ACC112 (cell line): Measurements from ENCODE around the gene MAP3K13.

Experiments
- H2AFZ ChIP-seq: fragments of 200-600 bp; sonication (generic); one replicate; pipeline ENCODE4 v1.6.0; 2017; ENCODE audit warnings: antibody characterized with exemption, low read length; ENCODE audit not compliant: unreplicated experiment
- H3K27ac ChIP-seq: fragments of 200-600 bp; sonication (generic); 2 replicates; pipeline ENCODE4 v1.5.1; 2014; ENCODE audit warnings: low read depth, mild to moderate bottlenecking, antibody characterized with exemption, low read length, moderate library complexity
- H3K27me3 ChIP-seq: fragments of 200-600 bp; sonication (generic); 2 replicates; pipeline ENCODE4 v1.6.1; 2014; ENCODE audit warnings: mild to moderate bottlenecking, antibody characterized with exemption, low read length, moderate library complexity, mixed read lengths; ENCODE audit not compliant: insufficient read depth
- H3K36me3 ChIP-seq: fragments of 200-600 bp; sonication (generic); 2 replicates; pipeline ENCODE4 v1.6.1; 2016; ENCODE audit warnings: mild to moderate bottlenecking, antibody characterized with exemption, low read length, moderate library complexity, mixed read lengths; ENCODE audit not compliant: insufficient read depth
- H3K4me1 ChIP-seq: fragments of 200-600 bp; sonication (generic); one replicate; pipeline ENCODE4 v1.6.1; 2016; ENCODE audit warnings: low read length, mixed read lengths; ENCODE audit not compliant: insufficient read depth, unreplicated experiment, control insufficient read depth
- H3K4me3 ChIP-seq: fragments of 200-600 bp; sonication (generic); 2 replicates; pipeline ENCODE4 v1.5.1; 2014; ENCODE audit warnings: mild to moderate bottlenecking, low read depth, low read length
- H3K79me2 ChIP-seq: fragments of 200-600 bp; sonication (generic); one replicate; pipeline ENCODE4 v1.6.0; 2016; ENCODE audit warnings: low read length; ENCODE audit not compliant: control insufficient read depth, unreplicated experiment, insufficient read depth

MAP3K13 gene

DNA sequence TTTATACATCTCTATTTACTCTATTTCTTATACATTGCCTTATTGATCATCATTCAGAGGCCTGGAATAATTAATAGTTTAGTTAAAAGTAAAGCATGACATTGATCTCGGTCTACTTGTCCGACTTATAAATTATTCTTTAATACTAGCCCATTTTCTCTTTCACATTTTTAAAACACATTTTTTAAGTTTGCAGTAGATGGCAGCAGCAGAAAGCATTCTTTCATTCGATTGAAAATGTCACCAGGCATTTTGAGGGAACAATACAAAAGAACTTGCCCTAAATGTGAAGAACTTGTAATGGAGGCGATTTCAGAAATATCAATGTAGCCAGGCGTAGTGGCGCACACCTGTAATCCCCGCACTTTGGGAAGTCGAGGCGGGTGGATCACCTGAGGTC, 15.5 kb upstream of the MAP3K13 start:
- Histone ChIP-seq H3K27me3 (no peaks in the 10 kb centered on the region), H3K4me1 (peaks cover 16% of the 10 kb centered on the region), H3K36me3 (no peaks in the 10 kb centered on the region), H3K4me3 (no peak overlapping the region), H3K79me2 (no peaks in the 10 kb centered on the region), H2AFZ (no peak overlapping the region), H3K27ac (no peak overlapping the region)

- Histone ChIP-seq H3K4me3 (no peak overlapping the region), H2AFZ (no peak overlapping the region), H3K27me3 (no peaks in the 10 kb centered on the region), H3K27ac (no peak overlapping the region), H3K36me3 (no peaks in the 10 kb centered on the region), H3K79me2 (no peaks in the 10 kb centered on the region), H3K4me1 (peaks cover 8% of the 10 kb centered on the region)
Observed at GRCh38 chr3:185350841-185351240, 12.1 kb upstream of the MAP3K13 start.

- no peak overlapping the region for H3K27ac ChIP-seq
- H3K27me3 ChIP-seq = no peaks in the 10 kb centered on the region
- H3K36me3 ChIP-seq = no peaks in the 10 kb centered on the region
- peaks cover 8% of the 10 kb centered on the region for H3K4me1 ChIP-seq
- H3K4me3 ChIP-seq = no peak overlapping the region
- H3K79me2 ChIP-seq = no peaks in the 10 kb centered on the region
- H2AFZ ChIP-seq = no peak overlapping the region
Observed at GRCh38 chr3:185351396-185351795, 11.5 kb upstream of the MAP3K13 start.

GRCh38 chr3:185353225-185353624, 9.7 kb upstream of the MAP3K13 start:
- H3K4me1 ChIP-seq = peaks cover 8% of the 10 kb centered on the region
- H2AFZ ChIP-seq = no peak overlapping the region
- no peak overlapping the region for H3K4me3 ChIP-seq
- no peaks in the 10 kb centered on the region for H3K79me2 ChIP-seq
- no peak overlapping the region for H3K27ac ChIP-seq
- H3K27me3 ChIP-seq = no peaks in the 10 kb centered on the region
- H3K36me3 ChIP-seq = no peaks in the 10 kb centered on the region

- Histone ChIP-seq H3K27me3 (no peaks in the 10 kb centered on the region), H3K4me3 (no peak overlapping the region), H2AFZ (no peak overlapping the region)
Observed at GRCh38 chr3:185353823-185354614, 8.9 kb upstream of the MAP3K13 start.

GRCh38 chr3:185356499-185356898, 6.4 kb upstream of the MAP3K13 start:
- Histone ChIP-seq H2AFZ (no peak overlapping the region), H3K36me3 (no peaks in the 10 kb centered on the region), H3K27ac (no peak overlapping the region), H3K4me3 (no peak overlapping the region), H3K4me1 (peaks cover 4% of the 10 kb centered on the region), H3K79me2 (no peaks in the 10 kb centered on the region), H3K27me3 (no peaks in the 10 kb centered on the region)

More at GRCh38 chr3:185353823-185354614, 8.9 kb upstream of the MAP3K13 start:
- Histone ChIP-seq H3K27ac (no peak overlapping the region), H3K36me3 (no peaks in the 10 kb centered on the region), H3K79me2 (no peaks in the 10 kb centered on the region), H3K4me1 (peaks cover 8% of the 10 kb centered on the region)

GRCh38 chr3:185361920-185362319, 1.0 kb upstream of the MAP3K13 start:
- no peaks in the 10 kb centered on the region for H3K27me3 ChIP-seq
- H3K27ac ChIP-seq = peak overlapping the region; percentile 52
- H2AFZ ChIP-seq = peak overlapping the region; percentile 69
- peak overlapping the region; percentile 81 for H3K4me3 ChIP-seq
- H3K4me1 ChIP-seq = peaks cover 17% of the 10 kb centered on the region
- no peaks in the 10 kb centered on the region for H3K36me3 ChIP-seq
- H3K79me2 ChIP-seq = peaks cover 8% of the 10 kb centered on the region

- peak overlapping the region; percentile 55 for H2AFZ ChIP-seq
- H3K27ac ChIP-seq = peak overlapping the region; percentile 79
- peaks cover 8% of the 10 kb centered on the region for H3K79me2 ChIP-seq
- H3K4me1 ChIP-seq = peaks cover 17% of the 10 kb centered on the region
- no peaks in the 10 kb centered on the region for H3K36me3 ChIP-seq
- H3K27me3 ChIP-seq = no peaks in the 10 kb centered on the region
- H3K4me3 ChIP-seq = peak overlapping the region; percentile 81
Observed at GRCh38 chr3:185363662-185364203, 797 bp downstream of the MAP3K13 start.

- H3K27me3 ChIP-seq = no peaks in the 10 kb centered on the region
- no peaks in the 10 kb centered on the region for H3K36me3 ChIP-seq
- peak overlapping the region; percentile 3; the same call in 1 of the 2 replicates for H3K4me3 ChIP-seq
- H2AFZ ChIP-seq = no peak overlapping the region
- H3K4me1 ChIP-seq = peaks cover 17% of the 10 kb centered on the region
- H3K27ac ChIP-seq = no peak overlapping the region
- peaks cover 8% of the 10 kb centered on the region for H3K79me2 ChIP-seq
Observed at GRCh38 chr3:185365291-185366073, 2.5 kb downstream of the MAP3K13 start.

- no peak overlapping the region for H3K27ac ChIP-seq
Observed at GRCh38 chr3:185366074-185366335, 3.1 kb downstream of the MAP3K13 start.

More at GRCh38 chr3:185366074-185366335, 3.1 kb downstream of the MAP3K13 start:
- no peaks in the 10 kb centered on the region for H3K27me3 ChIP-seq
- H3K79me2 ChIP-seq = peaks cover 8% of the 10 kb centered on the region
- no peaks in the 10 kb centered on the region for H3K36me3 ChIP-seq
- H2AFZ ChIP-seq = no peak overlapping the region
- no peak overlapping the region for H3K4me3 ChIP-seq
- H3K4me1 ChIP-seq = peaks cover 17% of the 10 kb centered on the region
